Limb (tissue), 2 donors: ENCODE measurements around the gene TP63.
A peak's percentile ranks its signal among the peaks of the same experiment; 100 is the strongest.
"Not testable (repeated sequence)": the region's sequence is repeated elsewhere in the genome, so short reads cannot be mapped to it uniquely, and the experiment has no call there.

ENCODE experiments used
- DNase-seq, 2 donors: peaks; one replicate each; pipeline ENCODE4 v3.0.0-alpha.2; 2016; ENCODE audit errors: extremely low spot score in 2 of 2

TP63 gene

GRCh38 chr3:189721873-189722665 is 90.9 kb downstream of the TP63 start:
- no peak for DNase-seq

GRCh38 chr3:189724356-189724755 is 93.2 kb downstream of the TP63 start:
- DNase-seq, result no peak

GRCh38 chr3:189726277-189726676 is 95.1 kb downstream of the TP63 start:
- DNase-seq, result no peak

GRCh38 chr3:189727158-189727557 is 96.0 kb downstream of the TP63 start:
- DNase-seq, result no peak

GRCh38 chr3:189727898-189728297 is 96.7 kb downstream of the TP63 start:
- peak in 1 of 2 donors; percentile 30 for DNase-seq

- no peak for DNase-seq
These were observed 97.7 kb downstream of the TP63 start for GRCh38 chr3:189728915-189729314.

- no peak for DNase-seq
These were observed 102.9 kb downstream of the TP63 start for GRCh38 chr3:189734061-189734460.

- no peak for DNase-seq
These were observed 104.7 kb downstream of the TP63 start for GRCh38 chr3:189735913-189736312.

- no peak for DNase-seq
These were observed 105.9 kb downstream of the TP63 start for GRCh38 chr3:189737071-189737470.

- no peak for DNase-seq
These were observed 106.4 kb downstream of the TP63 start for GRCh38 chr3:189737619-189738018.

- DNase-seq, result no peak
These were observed 108.2 kb downstream of the TP63 start for GRCh38 chr3:189739378-189739777.

- no peak for DNase-seq
These were observed 109.0 kb downstream of the TP63 start for GRCh38 chr3:189740156-189740555.

GRCh38 chr3:189744235-189744634 is 113.0 kb downstream of the TP63 start:
- no peak for DNase-seq

- DNase-seq, result no peak
These were observed 114.4 kb downstream of the TP63 start for GRCh38 chr3:189745622-189746021.

GRCh38 chr3:189748046-189748445 is 116.9 kb downstream of the TP63 start:
- DNase-seq, result no peak

- not testable (repeated sequence) for DNase-seq
These were observed 119.8 kb downstream of the TP63 start for GRCh38 chr3:189750972-189751371.

GRCh38 chr3:189754356-189754755 is 123.2 kb downstream of the TP63 start:
- no peak for DNase-seq

GRCh38 chr3:189756582-189757078 is 125.4 kb downstream of the TP63 start:
- no peak for DNase-seq

- DNase-seq, result no peak
These were observed 127.0 kb downstream of the TP63 start for GRCh38 chr3:189758186-189758585.

GRCh38 chr3:189766416-189766815 is 135.2 kb downstream of the TP63 start:
- no peak for DNase-seq

- no peak for DNase-seq
These were observed 140.8 kb downstream of the TP63 start for GRCh38 chr3:189771842-189772450.

GRCh38 chr3:189772584-189772983 is 141.4 kb downstream of the TP63 start:
- DNase-seq, result no peak

- DNase-seq, result no peak
These were observed 141.9 kb downstream of the TP63 start for GRCh38 chr3:189773056-189773455.
